Smooth muscle cell (in vitro differentiated cells): Measurements from ENCODE around the gene MEPE. TPM values are rescaled to one million over a fixed set of nuclear protein-coding genes. Genes with fewer than 3 reads are reported as not detected.

Experiments
- DNase-seq: peaks from one replicate; lab custom pipeline; 2025; ENCODE audit not compliant: unreplicated experiment; lab: John Stamatoyannopoulos, UW
- H2AFZ ChIP-seq: fragments of 200-600 bp; sonication (generic); 2 replicates; pipeline ENCODE4 v1.6.0; 2016; ENCODE audit warnings: antibody characterized with exemption, low read depth, mild to moderate bottlenecking
- H3F3A ChIP-seq: fragments of 200-600 bp; sonication (generic); 2 replicates; pipeline ENCODE4 v1.6.0; 2017; ENCODE audit warnings: antibody characterized with exemption, low read depth
- H3K27ac ChIP-seq: fragments of 200-600 bp; sonication (generic); 2 replicates; pipeline ENCODE4 v1.5.1; 2016; ENCODE audit warnings: low read depth, mild to moderate bottlenecking
- H3K27me3 ChIP-seq: fragments of 200-600 bp; sonication (generic); 2 replicates; pipeline ENCODE4 v1.6.1; 2016; ENCODE audit warnings: low read depth, mild to moderate bottlenecking
- H3K36me3 ChIP-seq: fragments of 200-600 bp; sonication (generic); 2 replicates; pipeline ENCODE4 v1.5.1; 2016; ENCODE audit warnings: low read depth
- H3K4me1 ChIP-seq: fragments of 200-600 bp; sonication (generic); 2 replicates; pipeline ENCODE4 v1.5.1; 2016; ENCODE audit warnings: low read depth
- H3K4me2 ChIP-seq: fragments of 200-600 bp; sonication (generic); 2 replicates; pipeline ENCODE4 v1.6.0; 2016; ENCODE audit warnings: mild to moderate bottlenecking
- H3K4me3 ChIP-seq: fragments of 200-600 bp; sonication (generic); 2 replicates; pipeline ENCODE4 v1.5.1; 2016; ENCODE audit warnings: mild to moderate bottlenecking
- H3K79me2 ChIP-seq: fragments of 200-600 bp; sonication (generic); 2 replicates; pipeline ENCODE4 v1.6.0; 2016; ENCODE audit warnings: low read depth, mild to moderate bottlenecking
- H3K9ac ChIP-seq: fragments of 200-600 bp; sonication (generic); 2 replicates; pipeline ENCODE4 v1.6.0; 2016; ENCODE audit warnings: low read depth
- H3K9me3 ChIP-seq: fragments of 200-600 bp; sonication (generic); replicated peaks from 2 replicates; pipeline ENCODE4 v1.5.1; 2016; ENCODE audit warnings: low read depth
- H4K20me1 ChIP-seq: fragments of 200-600 bp; sonication (generic); 2 replicates; pipeline ENCODE4 v1.6.0; 2016; ENCODE audit warnings: low read depth
- WGBS: methylation state at CpG from one replicate; pipeline ENCODE4 v1.1.7; 2016; ENCODE audit warnings: low lambda C conversion rate; 5-methylcytosine and 5-hydroxymethylcytosine counted together
- polyA plus RNA-seq: library from polyadenylated mRNA; unstranded; fragments of >200 nt; fragmentation: Nextera tagmentation; extraction: Ambion mirVana; gene quantifications from 2 replicates; pipeline ENCODE4 v1.2.1, GENCODE V29; 2016
- total RNA-seq: library from RNA; depleted of rRNA; stranded (reverse); fragments of >200 nt; gene quantifications from 2 replicates; pipeline ENCODE4 v1.2.3, GENCODE V29; 2014
- TF ChIP-seq, protein P1 (sequence below): fragments of 200-600 bp; sonication (generic); IDR thresholded peaks from 2 replicates; pipeline ENCODE4 v1.5.1; 2017; ENCODE audit warnings: borderline replicate concordance, mild to moderate bottlenecking, antibody characterized with exemption; ENCODE audit not compliant: insufficient read depth, poor library complexity, severe bottlenecking

Gene MEPE
- total and polyA plus RNA-seq, 2 experiments from 2014 or later = not detected

- H3K36me3 ChIP-seq = no peaks in the 10 kb centered on the region
Measured at GRCh38 chr4:87863486-87863885, 30.7 kb downstream of the MEPE start.

GRCh38 chr4:87864321-87864720, 31.6 kb downstream of the MEPE start:
- WGBS = 92% methylated on average over 2 of the region's 2 CpGs

More at GRCh38 chr4:87863486-87863885, 30.7 kb downstream of the MEPE start:
- no peaks in the 10 kb centered on the region for H3K9me3 ChIP-seq
- no peak overlapping the region for H3K4me2 ChIP-seq
- H2AFZ ChIP-seq = no peak overlapping the region
- no peak overlapping the region for H3K4me3 ChIP-seq
- no peak for DNase-seq
- H4K20me1 ChIP-seq = no peaks in the 10 kb centered on the region
- H3F3A ChIP-seq = no peaks in the 10 kb centered on the region
- TF ChIP-seq, protein P1, sequence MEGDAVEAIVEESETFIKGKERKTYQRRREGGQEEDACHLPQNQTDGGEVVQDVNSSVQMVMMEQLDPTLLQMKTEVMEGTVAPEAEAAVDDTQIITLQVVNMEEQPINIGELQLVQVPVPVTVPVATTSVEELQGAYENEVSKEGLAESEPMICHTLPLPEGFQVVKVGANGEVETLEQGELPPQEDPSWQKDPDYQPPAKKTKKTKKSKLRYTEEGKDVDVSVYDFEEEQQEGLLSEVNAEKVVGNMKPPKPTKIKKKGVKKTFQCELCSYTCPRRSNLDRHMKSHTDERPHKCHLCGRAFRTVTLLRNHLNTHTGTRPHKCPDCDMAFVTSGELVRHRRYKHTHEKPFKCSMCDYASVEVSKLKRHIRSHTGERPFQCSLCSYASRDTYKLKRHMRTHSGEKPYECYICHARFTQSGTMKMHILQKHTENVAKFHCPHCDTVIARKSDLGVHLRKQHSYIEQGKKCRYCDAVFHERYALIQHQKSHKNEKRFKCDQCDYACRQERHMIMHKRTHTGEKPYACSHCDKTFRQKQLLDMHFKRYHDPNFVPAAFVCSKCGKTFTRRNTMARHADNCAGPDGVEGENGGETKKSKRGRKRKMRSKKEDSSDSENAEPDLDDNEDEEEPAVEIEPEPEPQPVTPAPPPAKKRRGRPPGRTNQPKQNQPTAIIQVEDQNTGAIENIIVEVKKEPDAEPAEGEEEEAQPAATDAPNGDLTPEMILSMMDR = no peak
- H3K79me2 ChIP-seq = no peaks in the 10 kb centered on the region
- no peak overlapping the region for H3K27ac ChIP-seq
- H3K4me1 ChIP-seq = peaks cover 9% of the 10 kb centered on the region
- 88% methylated on average over 21 of the region's 23 CpGs for WGBS
- no peak overlapping the region for H3K9ac ChIP-seq
- H3K27me3 ChIP-seq = no peaks in the 10 kb centered on the region

GRCh38 chr4:87865288-87865687, 32.5 kb downstream of the MEPE start:
- no peak for DNase-seq
- no peaks in the 10 kb centered on the region for H3F3A ChIP-seq
- no peaks in the 10 kb centered on the region for H3K9me3 ChIP-seq
- 73% methylated on average over 3 of the region's 3 CpGs for WGBS
- H3K4me3 ChIP-seq = no peak overlapping the region
- peak overlapping the region; percentile 73 for H2AFZ ChIP-seq
- H3K36me3 ChIP-seq = no peaks in the 10 kb centered on the region
- peak overlapping the region; percentile 25 for H3K27ac ChIP-seq
- H3K79me2 ChIP-seq = no peaks in the 10 kb centered on the region
- H4K20me1 ChIP-seq = no peaks in the 10 kb centered on the region
- no peak overlapping the region for H3K4me2 ChIP-seq
- TF ChIP-seq, protein P1 = no peak
- no peaks in the 10 kb centered on the region for H3K27me3 ChIP-seq
- peaks cover 9% of the 10 kb centered on the region for H3K4me1 ChIP-seq
- H3K9ac ChIP-seq = no peak overlapping the region

More at GRCh38 chr4:87864321-87864720, 31.6 kb downstream of the MEPE start:
- no peaks in the 10 kb centered on the region for H3K36me3 ChIP-seq
- peaks cover 9% of the 10 kb centered on the region for H3K4me1 ChIP-seq
- no peak for DNase-seq
- no peak overlapping the region for H3K27ac ChIP-seq
- H3K27me3 ChIP-seq = no peaks in the 10 kb centered on the region
- no peak overlapping the region for H3K4me3 ChIP-seq
- H3F3A ChIP-seq = no peaks in the 10 kb centered on the region
- H3K9ac ChIP-seq = no peak overlapping the region
- no peaks in the 10 kb centered on the region for H3K79me2 ChIP-seq
- H3K9me3 ChIP-seq = no peaks in the 10 kb centered on the region
- H4K20me1 ChIP-seq = no peaks in the 10 kb centered on the region
- TF ChIP-seq, protein P1 = no peak
- H2AFZ ChIP-seq = no peak overlapping the region
- H3K4me2 ChIP-seq = no peak overlapping the region

DNA sequence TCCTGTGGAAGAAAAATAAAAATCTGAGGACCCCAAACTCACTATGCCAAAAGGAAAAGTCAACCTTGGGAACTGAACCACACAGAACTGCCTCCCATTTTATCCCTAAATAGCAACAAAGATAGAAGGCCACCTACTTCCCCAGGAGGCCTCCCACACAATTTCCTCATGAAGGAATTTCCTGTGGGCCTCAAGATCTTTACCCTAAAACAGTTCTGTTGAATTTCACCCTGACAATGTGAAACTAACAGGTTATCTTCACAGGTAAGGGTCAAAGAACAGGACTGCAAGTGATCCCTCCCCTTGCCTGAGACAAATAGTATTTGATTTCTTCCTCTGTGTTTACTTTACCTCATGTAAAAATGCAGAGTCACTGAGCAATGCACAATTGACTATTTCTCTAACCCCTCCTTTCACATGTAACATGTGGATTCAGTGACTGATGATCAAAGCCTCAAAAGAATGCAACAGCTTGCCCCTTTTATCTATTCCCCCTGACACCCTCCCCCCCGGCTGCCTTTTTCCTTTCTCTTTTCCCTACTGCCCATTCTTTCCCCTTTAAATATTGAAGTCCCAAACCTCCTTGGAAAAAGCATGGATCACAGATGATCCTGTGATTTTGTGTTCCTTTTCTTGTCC, 33.3 kb downstream of the MEPE start:
- Histone ChIP-seq H3K9ac (no peak overlapping the region), H4K20me1 (no peaks in the 10 kb centered on the region), H3K27ac (peak overlapping the region; percentile 25), H3K4me1 (peaks cover 9% of the 10 kb centered on the region), H3K79me2 (no peaks in the 10 kb centered on the region), H2AFZ (peak overlapping the region; percentile 73), H3K27me3 (no peaks in the 10 kb centered on the region), H3K4me2 (no peak overlapping the region), H3F3A (no peaks in the 10 kb centered on the region), H3K36me3 (no peaks in the 10 kb centered on the region), H3K9me3 (no peaks in the 10 kb centered on the region), H3K4me3 (no peak overlapping the region)
- TF ChIP-seq, protein P1 = no peak
- WGBS = 25% methylated on average over 1 of the region's 1 CpG
- DNase-seq = no peak
